SJCRH30 (cell line): ENCODE results near the gene LMOD3. TPM values are rescaled to one million over a fixed set of nuclear protein-coding genes. Genes with fewer than 3 reads are reported as not detected.

Experiments
- DNase-seq, 2 experiments: peaks; one replicate each; pipeline ENCODE4 v3.0.0-alpha.2; 2015 to 2020
- H3K27ac ChIP-seq: fragments of 250-450 bp; sonication (Bioruptor Pico); 2 replicates; pipeline ENCODE4 v1.5.1; 2020; ENCODE audit warnings: mild to moderate bottlenecking, moderate library complexity
- H3K27me3 ChIP-seq: fragments of 250-450 bp; sonication (Bioruptor Pico); 2 replicates; pipeline ENCODE4 v1.5.1; 2020; ENCODE audit warnings: mild to moderate bottlenecking, moderate library complexity
- H3K36me3 ChIP-seq: fragments of 250-450 bp; sonication (Bioruptor Pico); 2 replicates; pipeline ENCODE4 v1.5.1; 2020; ENCODE audit warnings: mild to moderate bottlenecking, moderate library complexity
- H3K4me1 ChIP-seq: fragments of 250-450 bp; sonication (Bioruptor Pico); 2 replicates; pipeline ENCODE4 v1.5.1; 2020; ENCODE audit warnings: mild to moderate bottlenecking, moderate library complexity
- H3K4me3 ChIP-seq: fragments of 250-450 bp; sonication (Bioruptor Pico); 2 replicates; pipeline ENCODE4 v1.5.1; 2020; ENCODE audit warnings: mild to moderate bottlenecking, moderate library complexity
- H3K9me3 ChIP-seq: fragments of 250-450 bp; sonication (Bioruptor Pico); replicated peaks from 2 replicates; pipeline ENCODE4 v1.5.1; 2020; ENCODE audit warnings: mild to moderate bottlenecking, moderate library complexity
- total RNA-seq: library from RNA; depleted of rRNA; stranded (reverse); fragments of >200 nt; shearing (Covaris generic); gene quantifications from 2 replicates; pipeline ENCODE4 v1.2.3, GENCODE V29; 2014

Gene LMOD3
- total RNA-seq, 1 experiment from 2014 or later: 1.0 TPM

- Histone ChIP-seq H3K9me3 (no peaks in the 10 kb centered on the region), H3K27me3 (no peaks in the 10 kb centered on the region)
These were observed 6.7 kb downstream of the LMOD3 start for GRCh38 chr3:69115731-69116130.

GRCh38 chr3:69113536-69113935, 8.9 kb downstream of the LMOD3 start:
- Histone ChIP-seq H3K4me1 (peaks cover 24% of the 10 kb centered on the region), H3K4me3 (no peak overlapping the region), H3K36me3 (no peaks in the 10 kb centered on the region), H3K27ac (peak overlapping the region; percentile 30), H3K9me3 (no peaks in the 10 kb centered on the region), H3K27me3 (no peaks in the 10 kb centered on the region)
- peak; percentile 15 to 67 for DNase-seq

More at GRCh38 chr3:69115731-69116130, 6.7 kb downstream of the LMOD3 start:
- H3K4me1 ChIP-seq: peaks cover 24% of the 10 kb centered on the region
- no peak overlapping the region for H3K4me3 ChIP-seq
- no peak for DNase-seq
- no peaks in the 10 kb centered on the region for H3K36me3 ChIP-seq
- no peak overlapping the region for H3K27ac ChIP-seq

- H3K27me3 ChIP-seq: no peaks in the 10 kb centered on the region
- no peak overlapping the region for H3K27ac ChIP-seq
- H3K9me3 ChIP-seq: no peaks in the 10 kb centered on the region
- no peak overlapping the region for H3K4me3 ChIP-seq
- DNase-seq: no peak
- H3K4me1 ChIP-seq: peaks cover 12% of the 10 kb centered on the region
- H3K36me3 ChIP-seq: no peaks in the 10 kb centered on the region
These were observed 11.4 kb downstream of the LMOD3 start for GRCh38 chr3:69110941-69111546.

GRCh38 chr3:69108811-69109210, 13.6 kb downstream of the LMOD3 start:
- H3K36me3 ChIP-seq: no peaks in the 10 kb centered on the region; the same call in 1 of the 2 replicates
- no peaks in the 10 kb centered on the region for H3K27me3 ChIP-seq
- DNase-seq: no peak
- H3K27ac ChIP-seq: no peak overlapping the region
- H3K4me1 ChIP-seq: peaks cover 7% of the 10 kb centered on the region
- H3K4me3 ChIP-seq: no peak overlapping the region
- H3K9me3 ChIP-seq: no peaks in the 10 kb centered on the region

- Histone ChIP-seq H3K36me3 (no peaks in the 10 kb centered on the region; the same call in 1 of the 2 replicates), H3K27ac (no peak overlapping the region), H3K4me3 (no peak overlapping the region), H3K9me3 (no peaks in the 10 kb centered on the region), H3K27me3 (no peaks in the 10 kb centered on the region), H3K4me1 (no peaks in the 10 kb centered on the region)
- DNase-seq: no peak
These were observed 14.6 kb downstream of the LMOD3 start for GRCh38 chr3:69107841-69108240.

GRCh38 chr3:69105320-69105719, 17.1 kb downstream of the LMOD3 start:
- H3K27ac ChIP-seq: no peak overlapping the region
- no peaks in the 10 kb centered on the region for H3K27me3 ChIP-seq
- no peak overlapping the region for H3K4me3 ChIP-seq
- no peaks in the 10 kb centered on the region for H3K4me1 ChIP-seq
- H3K9me3 ChIP-seq: no peaks in the 10 kb centered on the region
- DNase-seq: no peak
- H3K36me3 ChIP-seq: no peaks in the 10 kb centered on the region; the same call in 1 of the 2 replicates

- Histone ChIP-seq H3K27me3 (no peaks in the 10 kb centered on the region), H3K4me1 (no peaks in the 10 kb centered on the region), H3K27ac (no peak overlapping the region), H3K36me3 (no peaks in the 10 kb centered on the region; the same call in 1 of the 2 replicates), H3K9me3 (no peaks in the 10 kb centered on the region), H3K4me3 (no peak overlapping the region)
- DNase-seq: no peak
These were observed 17.8 kb downstream of the LMOD3 start for GRCh38 chr3:69104586-69104985.

GRCh38 chr3:69103123-69103522, 19.3 kb downstream of the LMOD3 start:
- Histone ChIP-seq H3K27me3 (no peaks in the 10 kb centered on the region), H3K9me3 (no peaks in the 10 kb centered on the region), H3K36me3 (no peaks in the 10 kb centered on the region; the same call in 1 of the 2 replicates), H3K4me3 (no peak overlapping the region), H3K4me1 (no peaks in the 10 kb centered on the region), H3K27ac (no peak overlapping the region)
- DNase-seq: no peak

- Histone ChIP-seq H3K27me3 (no peaks in the 10 kb centered on the region), H3K4me1 (no peaks in the 10 kb centered on the region), H3K36me3 (no peaks in the 10 kb centered on the region; the same call in 1 of the 2 replicates), H3K4me3 (no peak overlapping the region), H3K9me3 (no peaks in the 10 kb centered on the region), H3K27ac (no peak overlapping the region)
- no peak for DNase-seq
These were observed 20.0 kb downstream of the LMOD3 start for GRCh38 chr3:69102384-69102783.

- H3K9me3 ChIP-seq: no peaks in the 10 kb centered on the region
- no peaks in the 10 kb centered on the region for H3K27me3 ChIP-seq
- no peaks in the 10 kb centered on the region; the same call in 1 of the 2 replicates for H3K36me3 ChIP-seq
These were observed 22.8 kb downstream of the LMOD3 start for GRCh38 chr3:69099576-69099975.

GRCh38 chr3:69097407-69098086, 24.8 kb downstream of the LMOD3 start:
- Histone ChIP-seq H3K36me3 (no peaks in the 10 kb centered on the region; the same call in 1 of the 2 replicates), H3K4me1 (peaks cover 4% of the 10 kb centered on the region; the same call in 1 of the 2 replicates), H3K4me3 (no peak overlapping the region), H3K27ac (no peak overlapping the region), H3K9me3 (no peaks in the 10 kb centered on the region), H3K27me3 (no peaks in the 10 kb centered on the region)
- DNase-seq: no peak

More at GRCh38 chr3:69099576-69099975, 22.8 kb downstream of the LMOD3 start:
- H3K27ac ChIP-seq: no peak overlapping the region
- no peak for DNase-seq
- H3K4me1 ChIP-seq: peaks cover 4% of the 10 kb centered on the region; the same call in 1 of the 2 replicates
- no peak overlapping the region for H3K4me3 ChIP-seq

- no peaks in the 10 kb centered on the region for H3K36me3 ChIP-seq
- no peaks in the 10 kb centered on the region for H3K27me3 ChIP-seq
- H3K9me3 ChIP-seq: no peaks in the 10 kb centered on the region
- no peak overlapping the region for H3K4me3 ChIP-seq
- DNase-seq: no peak
- H3K4me1 ChIP-seq: peaks cover 12% of the 10 kb centered on the region
- H3K27ac ChIP-seq: no peak overlapping the region
These were observed 26.1 kb downstream of the LMOD3 start for GRCh38 chr3:69096299-69096698.

GRCh38 chr3:69095636-69096035, 26.8 kb downstream of the LMOD3 start:
- no peak overlapping the region for H3K4me3 ChIP-seq
- no peak overlapping the region for H3K27ac ChIP-seq
- H3K27me3 ChIP-seq: no peaks in the 10 kb centered on the region
- peaks cover 12% of the 10 kb centered on the region for H3K4me1 ChIP-seq
- DNase-seq: peak; percentile 7 to 16
- no peaks in the 10 kb centered on the region for H3K36me3 ChIP-seq
- no peaks in the 10 kb centered on the region for H3K9me3 ChIP-seq

GRCh38 chr3:69094467-69095205, 27.8 kb downstream of the LMOD3 start:
- no peaks in the 10 kb centered on the region for H3K36me3 ChIP-seq
- DNase-seq: no peak

GRCh38 chr3:69092030-69092516, 30.3 kb downstream of the LMOD3 start:
- H3K9me3 ChIP-seq: no peaks in the 10 kb centered on the region
- H3K27ac ChIP-seq: no peak overlapping the region
- no peak for DNase-seq
- no peaks in the 10 kb centered on the region for H3K27me3 ChIP-seq
- no peak overlapping the region for H3K4me3 ChIP-seq
- H3K36me3 ChIP-seq: no peaks in the 10 kb centered on the region
- H3K4me1 ChIP-seq: peaks cover 12% of the 10 kb centered on the region

More at GRCh38 chr3:69094467-69095205, 27.8 kb downstream of the LMOD3 start:
- Histone ChIP-seq H3K4me1 (peaks cover 12% of the 10 kb centered on the region), H3K27ac (no peak overlapping the region), H3K9me3 (no peaks in the 10 kb centered on the region), H3K4me3 (no peak overlapping the region), H3K27me3 (no peaks in the 10 kb centered on the region)
